Measurements from ENCODE around the gene DGKH.
"Not testable (repeated sequence)": the region's sequence is repeated elsewhere in the genome, so short reads cannot be mapped to it uniquely, and the experiment has no call there.

The DGKH gene

DNA sequence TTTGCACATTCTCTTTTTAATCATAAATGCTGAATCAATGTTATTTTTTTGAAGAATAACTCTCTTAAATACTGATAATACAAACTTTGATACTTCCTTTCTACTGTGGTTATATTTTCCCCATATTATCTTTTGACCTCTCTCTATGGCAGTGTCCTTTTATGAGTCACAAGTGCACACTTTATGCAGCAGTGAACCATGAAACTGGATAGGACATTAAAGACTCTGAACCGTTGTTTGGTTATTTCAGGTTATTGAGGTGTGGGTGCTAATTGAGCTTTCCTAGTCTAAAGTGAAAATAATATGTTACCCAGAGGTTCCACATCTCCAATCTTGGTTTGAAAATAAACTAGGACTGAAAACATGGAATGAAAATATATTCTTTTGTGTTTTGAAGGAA lies 71.4 kb downstream of the DGKH start:
- no peak for DNase-seq

DNA sequence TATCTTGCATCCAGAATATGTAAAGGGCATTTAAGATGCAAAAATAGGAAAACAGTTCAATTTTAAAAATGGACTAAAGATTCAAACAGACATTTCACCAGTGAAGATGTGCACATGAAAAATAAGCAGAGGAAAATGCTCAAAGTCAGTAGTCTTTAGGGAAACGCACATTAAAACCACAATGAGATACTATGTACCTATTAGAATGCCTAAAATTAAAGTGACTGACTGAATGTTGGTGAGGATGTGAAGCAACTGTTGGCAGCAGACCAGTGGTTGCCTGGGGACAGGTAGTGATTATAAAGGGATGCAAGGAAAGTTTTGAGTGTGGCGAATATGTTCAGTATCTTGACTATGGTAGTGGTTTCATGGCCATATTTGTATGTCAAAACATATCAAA lies 75.2 kb downstream of the DGKH start:
- no peak for DNase-seq

DNA sequence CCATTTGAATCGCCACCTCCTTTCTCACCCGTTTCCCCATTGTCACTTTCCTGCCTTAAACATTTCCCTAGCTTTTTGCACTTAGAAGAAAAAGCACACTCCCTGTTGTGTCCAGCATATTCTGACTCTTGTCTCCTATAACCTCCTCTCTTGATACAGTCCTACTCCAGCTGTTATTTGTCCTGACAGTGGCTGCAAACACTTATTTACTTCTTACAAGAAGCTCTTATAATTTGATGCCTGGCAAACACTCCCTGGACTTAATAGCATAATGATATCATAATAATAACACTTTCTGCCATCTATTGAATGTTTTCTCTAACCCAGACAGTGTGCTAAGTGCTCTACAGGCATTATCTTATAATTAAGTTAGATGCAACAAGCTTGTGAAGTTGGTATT lies 76.6 kb downstream of the DGKH start:
- no peak for DNase-seq

DNA sequence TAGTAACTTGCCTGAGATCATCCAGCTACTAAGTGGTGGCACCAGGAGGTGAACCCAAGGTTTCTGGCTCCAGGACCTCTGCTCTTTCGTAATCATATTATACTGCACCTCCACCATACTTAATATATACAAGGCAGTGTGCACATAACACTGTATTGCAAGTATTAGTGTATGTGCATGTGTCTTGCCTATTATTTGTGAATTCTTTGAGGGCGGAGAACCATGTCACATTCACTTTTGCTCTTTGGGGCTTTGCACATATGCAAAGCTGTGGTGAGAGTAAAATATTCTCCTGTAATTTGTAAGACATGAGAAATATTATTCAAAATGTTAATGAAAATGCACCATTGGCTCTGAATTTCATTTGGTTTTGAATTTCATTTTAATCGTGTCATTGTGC lies 78.6 kb downstream of the DGKH start:
- DNase-seq, result no peak

DNA sequence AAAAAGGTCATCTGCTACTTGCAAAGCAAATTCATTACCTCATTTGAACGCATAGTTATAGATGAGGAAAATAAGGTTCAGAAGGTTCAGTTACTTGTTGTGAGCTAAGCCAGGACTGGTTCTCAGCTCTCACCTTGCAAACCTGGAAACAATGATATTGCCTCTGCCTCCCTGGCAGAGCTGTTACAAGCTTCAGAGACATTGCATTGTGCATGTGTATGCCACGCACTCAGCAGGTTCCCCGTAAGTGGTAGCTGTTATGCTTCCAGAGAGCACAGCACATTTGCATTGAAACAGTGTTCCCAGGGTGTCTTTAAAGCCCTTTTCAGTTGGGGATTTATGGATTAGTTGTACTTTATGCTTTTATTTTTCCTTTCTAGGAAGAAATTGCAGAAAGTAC lies 80.6 kb downstream of the DGKH start:
- no peak for DNase-seq

DNA sequence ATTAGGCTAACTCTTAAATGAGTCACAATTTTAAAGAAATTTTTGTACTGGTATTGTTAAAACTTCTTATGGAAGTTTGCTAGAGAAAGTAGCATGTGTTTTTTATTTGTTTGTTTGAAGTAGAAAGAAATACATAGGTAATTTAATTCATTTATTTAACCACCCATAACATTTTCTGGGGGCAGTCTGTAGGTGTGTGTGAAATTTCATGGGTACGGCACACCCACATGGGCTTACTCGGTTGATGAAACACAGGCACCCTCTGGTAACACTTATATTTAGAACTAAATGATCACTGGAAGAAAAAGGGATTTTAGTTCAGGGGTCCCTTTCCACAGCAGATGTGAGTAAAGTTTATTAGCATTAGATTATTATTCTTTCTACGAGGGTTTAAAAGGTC lies 88.1 kb downstream of the DGKH start:
- DNase-seq, result no peak

DNA sequence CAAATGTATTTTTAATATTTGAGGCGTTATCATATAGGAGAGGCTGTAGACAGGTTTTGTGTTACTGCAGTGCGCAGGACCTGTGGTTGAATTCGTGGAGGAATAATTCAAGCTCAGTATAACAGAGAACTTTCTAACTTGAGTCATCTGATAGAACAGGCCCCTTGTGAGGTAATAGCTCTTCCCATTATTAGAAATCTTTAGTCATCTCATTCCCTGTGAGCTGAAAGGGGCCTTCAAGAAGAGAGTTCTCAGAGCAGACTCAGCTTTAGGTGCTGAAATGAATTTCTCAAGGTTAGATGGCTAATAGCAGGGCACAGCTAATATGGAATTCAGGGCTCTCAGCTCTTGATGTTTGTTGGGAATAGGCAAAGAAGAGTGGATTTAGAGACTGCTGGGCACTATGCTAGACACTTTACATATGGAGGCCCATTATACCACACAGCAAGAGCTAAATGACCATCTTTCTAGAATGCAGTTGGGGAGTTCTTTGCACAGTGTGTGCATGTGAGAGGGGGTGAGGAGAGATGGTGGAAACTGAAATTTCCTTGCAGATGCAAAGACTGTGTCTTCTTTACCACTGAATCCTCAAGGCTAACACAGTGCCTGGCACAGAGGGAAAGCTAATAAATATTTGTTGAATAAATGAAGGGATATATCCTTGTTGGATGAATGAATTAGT lies 89.5 kb downstream of the DGKH start:
- no peak for DNase-seq

DNA sequence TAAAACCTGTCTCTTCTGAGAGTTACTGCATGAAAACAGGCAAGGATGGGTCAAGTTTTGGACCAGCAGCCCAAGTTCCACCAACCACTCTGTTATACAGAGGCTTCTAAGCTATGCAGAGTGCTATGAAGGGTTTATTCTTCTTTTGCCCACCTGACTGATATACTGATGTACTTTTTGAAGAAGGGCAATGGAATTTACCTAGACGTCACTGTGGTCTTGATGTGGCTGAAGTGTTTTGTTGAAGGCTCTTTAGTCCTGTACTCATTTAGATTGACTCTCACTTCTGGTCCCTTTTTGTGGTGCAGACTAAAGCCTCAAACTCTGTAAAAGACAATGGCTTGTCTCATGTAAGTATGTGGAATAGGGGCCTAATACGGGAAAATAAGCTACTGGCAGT lies 92.0 kb downstream of the DGKH start:
- DNase-seq, result no peak

DNA sequence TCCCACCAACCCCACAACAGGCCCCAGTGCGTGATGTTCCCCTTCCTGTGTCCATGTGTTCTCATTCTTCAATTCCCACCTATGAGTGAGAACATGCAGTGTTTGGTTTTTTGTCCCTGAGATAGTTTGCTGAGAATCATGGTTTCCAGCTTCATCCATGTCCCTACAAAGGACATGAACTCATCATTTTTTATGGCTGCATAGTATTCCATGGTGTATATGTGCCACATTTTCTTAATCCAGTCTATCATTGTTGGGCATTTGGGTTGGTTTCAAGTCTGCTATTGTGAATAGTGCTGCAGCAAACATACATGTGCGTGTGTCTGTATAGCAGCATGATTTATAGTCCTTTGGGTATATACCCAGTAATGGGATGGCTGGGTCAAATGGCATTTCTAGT lies 92.6 kb downstream of the DGKH start:
- DNase-seq, result not testable (repeated sequence)

DNA sequence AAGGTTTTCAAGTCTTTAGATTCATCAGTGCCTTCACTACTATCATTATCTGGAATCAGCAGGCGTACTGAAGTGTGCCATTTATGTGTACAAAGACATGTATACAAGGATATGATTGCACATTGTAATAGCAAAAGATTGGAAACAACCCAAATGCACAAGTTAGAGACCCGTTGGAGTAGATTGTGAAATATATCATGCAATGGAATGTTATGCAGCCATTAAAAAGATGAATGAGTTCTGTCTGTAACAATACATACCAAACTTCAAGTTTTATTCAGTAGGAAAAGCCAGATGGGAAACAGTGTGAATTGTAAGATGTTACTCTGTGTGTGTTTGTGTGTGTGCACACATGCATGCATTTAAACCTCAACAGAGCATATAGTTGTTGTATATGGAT lies 97.9 kb downstream of the DGKH start:
- DNase-seq, result no peak

DNA sequence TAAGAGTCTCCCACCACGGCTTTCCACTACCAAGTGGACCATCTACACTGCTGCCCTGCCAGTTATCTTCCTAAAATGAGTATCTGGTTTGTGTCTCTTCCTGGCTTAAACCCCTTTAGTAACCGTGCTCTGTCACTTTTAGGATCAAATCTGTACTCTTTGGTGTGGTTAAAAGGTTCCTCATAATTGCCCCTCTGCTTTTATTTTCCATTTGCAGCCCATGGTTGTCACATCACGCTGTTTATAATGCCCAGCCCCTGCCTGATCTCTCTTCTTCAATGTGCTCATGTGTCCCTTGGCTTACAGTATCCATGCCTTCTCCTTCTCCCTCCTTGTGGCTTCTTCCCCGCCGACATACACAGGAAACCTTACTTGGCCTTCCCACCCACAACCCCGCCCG lies 100.1 kb downstream of the DGKH start:
- no peak for DNase-seq

DNA sequence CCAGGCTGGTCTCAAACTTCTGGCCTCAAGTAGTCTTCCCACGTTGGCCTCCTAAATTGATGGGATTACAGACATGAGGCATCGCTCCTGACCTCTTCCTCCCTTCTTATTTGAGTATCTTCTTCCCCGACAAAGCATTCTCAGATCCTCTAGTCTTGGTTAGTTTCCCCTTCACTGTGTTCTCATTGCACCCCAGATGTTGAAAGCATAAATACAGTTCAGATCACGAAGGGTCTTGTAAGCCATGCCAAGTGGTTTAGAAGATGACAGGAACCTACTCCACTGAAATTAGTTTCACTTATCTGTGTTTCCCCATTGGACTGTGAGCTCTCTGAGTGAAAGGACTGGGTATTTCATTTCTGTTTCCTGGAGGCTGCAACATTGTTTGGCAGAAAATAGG lies 100.7 kb downstream of the DGKH start:
- no peak for DNase-seq

DNA sequence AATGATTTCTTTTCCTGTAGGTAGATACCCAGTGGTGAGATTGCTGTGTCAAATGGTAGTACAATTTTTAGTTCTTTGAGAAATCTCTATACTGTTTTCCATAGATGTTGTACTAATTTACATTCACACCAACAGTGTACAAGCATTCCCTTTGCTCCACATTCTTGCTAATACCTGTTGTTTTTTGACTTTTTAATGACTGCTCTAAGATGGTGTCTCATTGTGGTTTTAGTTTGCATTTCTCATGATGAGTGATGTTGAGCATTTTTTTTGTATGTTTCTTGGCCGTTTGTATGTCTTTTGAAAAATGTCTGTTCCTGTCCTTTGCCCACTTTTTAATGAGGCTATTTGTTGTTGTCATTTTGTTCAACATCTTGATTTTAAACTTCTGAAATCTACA lies 103.3 kb downstream of the DGKH start:
- no peak for DNase-seq

DNA sequence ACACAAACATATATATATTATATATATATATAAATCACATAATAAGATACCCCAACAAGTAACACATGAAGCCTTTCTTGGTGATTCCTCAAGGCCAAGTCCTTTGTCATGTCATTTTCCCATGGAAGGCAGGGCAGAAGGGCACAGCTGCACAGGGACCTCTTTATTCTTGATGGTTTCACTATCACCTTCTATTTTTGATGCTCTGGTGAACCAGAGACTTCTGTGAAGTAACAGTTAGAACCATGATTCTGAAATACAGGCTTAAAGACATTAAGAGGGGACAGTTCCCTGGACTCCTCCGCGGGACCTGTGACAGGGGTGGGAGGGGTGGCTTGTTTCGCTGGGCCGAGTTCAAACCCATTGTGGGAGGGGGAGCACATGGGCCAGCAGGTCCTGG lies 104.0 kb downstream of the DGKH start:
- no peak for DNase-seq

DNA sequence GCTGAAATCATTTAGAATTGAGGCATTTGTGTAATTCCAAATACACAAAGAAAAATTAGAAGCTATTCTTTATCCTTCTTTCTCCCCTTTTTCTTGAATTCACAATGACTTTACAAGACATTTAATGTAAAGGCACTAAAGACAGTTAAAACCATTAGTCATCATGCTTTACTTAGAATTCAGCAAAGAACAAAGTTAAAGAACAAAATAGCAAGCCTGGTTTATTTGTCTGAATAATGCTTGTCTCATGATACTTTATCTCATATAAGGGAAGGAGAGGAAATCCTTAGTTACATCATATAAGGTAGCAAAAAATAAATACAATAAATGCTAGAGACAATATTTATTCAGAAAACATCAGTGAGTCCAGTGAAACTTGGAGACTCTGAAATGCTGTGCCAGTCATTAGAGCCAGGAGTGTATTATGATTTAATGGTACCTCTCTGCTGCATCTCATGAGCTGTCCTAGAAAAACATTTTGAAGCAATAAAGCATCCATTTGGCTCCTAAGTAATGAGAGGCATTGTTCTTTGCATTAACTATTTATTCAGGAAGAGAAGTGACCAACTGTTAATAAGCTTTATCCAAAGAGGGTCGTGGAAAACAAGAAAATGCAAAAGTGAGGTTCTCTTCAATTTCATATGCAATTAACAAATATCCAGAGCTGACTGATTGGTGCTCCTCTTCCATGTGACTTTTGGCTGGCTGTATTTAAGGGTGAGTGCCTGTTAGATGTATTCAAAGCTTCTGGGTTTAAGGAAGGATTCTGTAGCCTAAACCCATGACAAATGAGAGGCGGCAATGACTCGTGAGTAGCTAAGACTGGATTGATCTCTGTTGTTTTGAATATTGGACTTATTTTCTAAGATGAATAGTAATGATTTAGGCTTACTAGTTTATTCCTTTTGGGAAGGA lies 105.0 kb downstream of the DGKH start:
- DNase-seq, result no peak

DNA sequence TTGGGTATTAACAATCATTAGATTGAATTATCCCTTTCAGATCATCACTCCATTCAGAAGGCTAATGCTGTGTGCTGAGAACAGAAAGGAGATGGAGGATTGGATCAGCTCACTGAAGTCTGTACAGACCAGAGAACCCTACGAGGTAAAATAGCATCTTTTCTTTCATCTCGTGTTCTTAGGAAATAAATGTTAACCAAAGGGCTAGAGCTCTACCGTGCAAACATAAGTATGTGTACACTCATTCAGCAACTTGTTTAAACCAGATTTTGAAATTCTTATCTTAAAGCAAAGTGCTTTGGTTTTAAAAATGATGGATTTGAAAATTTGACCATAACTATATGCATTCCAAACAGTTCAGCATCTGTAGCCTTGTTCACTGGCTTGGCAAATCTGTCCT lies 106.8 kb downstream of the DGKH start:
- DNase-seq, result no peak

DNA sequence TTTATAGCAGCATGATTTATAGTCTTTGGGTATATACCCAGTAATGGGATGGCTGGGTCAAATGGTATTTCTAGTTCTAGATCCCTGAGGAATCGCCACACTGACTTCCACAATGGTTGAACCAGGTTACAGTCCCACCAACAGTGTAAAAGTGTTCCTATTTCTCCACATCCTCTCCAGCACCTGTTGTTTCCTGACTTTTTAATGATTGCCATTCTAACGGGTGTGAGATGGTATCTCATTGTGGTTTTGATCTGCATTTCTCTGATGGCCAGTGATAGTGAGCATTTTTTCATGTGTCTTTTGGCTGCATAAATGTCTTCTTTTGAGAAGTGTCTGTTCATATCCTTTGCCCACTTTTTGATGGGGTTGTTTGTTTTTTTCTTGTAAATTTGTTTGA lies 114.9 kb downstream of the DGKH start:
- DNase-seq, result not testable (repeated sequence)

DNA sequence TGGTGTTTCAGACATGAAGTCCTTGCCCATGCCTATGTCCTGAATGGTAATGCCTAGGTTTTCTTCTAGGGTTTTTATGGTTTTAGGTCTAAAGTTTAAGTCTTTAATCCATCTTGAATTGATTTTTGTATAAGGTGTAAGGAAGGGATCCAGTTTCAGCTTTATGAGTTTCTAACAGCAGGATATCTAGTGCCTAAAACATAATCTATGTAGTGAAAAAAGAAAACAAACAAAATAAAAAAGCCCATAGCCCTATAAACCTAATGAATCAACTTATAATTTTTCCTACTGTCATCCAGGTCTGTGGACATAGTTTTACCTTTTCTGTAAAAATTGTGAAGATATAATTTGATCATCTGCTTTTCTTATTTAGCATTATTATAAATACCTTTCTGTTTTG lies 115.5 kb downstream of the DGKH start:
- not testable (repeated sequence) for DNase-seq

DNA sequence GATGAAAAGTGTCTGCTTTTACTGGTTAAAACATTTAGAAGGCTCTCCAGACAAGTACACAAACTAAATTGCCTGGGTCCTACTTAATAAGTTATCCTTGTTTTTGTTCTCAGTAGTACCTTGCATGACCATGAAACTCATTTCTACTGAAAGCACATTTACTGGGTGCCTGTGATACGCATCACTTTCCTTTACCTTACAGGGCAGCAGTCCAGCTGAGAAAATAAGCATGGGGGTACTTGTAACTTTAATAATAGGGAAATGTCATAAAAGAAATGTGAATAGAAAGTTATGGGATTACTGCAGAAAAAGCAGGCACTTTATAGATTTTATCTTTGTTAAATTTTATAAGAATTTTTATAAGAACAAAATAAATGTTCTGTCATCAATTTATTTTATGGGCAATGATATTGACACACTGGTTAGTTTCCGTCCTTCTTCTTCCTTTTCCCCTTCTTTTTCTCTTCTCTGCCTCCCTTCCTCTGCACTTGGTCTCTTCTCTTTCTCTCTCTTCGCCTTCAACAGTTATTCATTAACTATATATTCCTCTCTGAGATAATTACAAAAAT lies 116.2 kb downstream of the DGKH start:
- no peak for DNase-seq

DNA sequence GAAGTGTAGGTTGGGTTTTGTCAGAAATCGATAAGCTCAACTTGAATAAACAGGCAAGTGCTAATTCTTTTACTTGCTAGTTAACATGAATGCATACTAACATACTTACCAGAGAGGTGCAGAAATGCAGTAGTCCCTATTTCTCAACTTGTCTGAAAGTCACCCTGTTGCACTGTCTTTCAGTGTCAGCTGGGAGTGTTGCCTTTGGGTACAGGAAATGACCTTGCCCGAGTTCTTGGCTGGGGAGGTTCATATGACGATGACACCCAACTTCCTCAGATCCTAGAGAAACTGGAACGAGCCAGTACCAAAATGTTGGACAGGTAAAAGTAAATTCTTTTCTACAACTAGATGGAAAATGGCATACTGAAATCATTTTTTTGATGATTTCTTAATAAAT lies 120.0 kb downstream of the DGKH start:
- DNase-seq, result no peak

DNA sequence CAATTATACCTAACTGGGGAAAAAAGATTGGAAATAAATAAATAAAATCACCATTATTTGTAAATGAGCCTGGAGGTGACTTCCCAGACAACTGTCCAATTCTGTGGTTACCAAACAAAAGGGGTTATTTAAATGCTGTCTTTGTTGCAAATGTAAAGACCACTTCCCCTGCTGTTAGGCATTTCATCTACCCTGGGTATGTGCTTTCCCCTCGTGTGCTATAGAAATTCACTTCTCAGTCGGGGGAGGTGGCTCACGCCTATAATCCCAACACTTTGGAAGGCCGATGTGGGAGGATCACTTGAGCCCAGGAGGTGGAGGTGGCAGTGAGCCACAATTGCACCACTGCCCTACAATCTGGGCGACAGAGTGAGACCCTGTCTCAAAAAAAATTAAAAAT lies 121.6 kb downstream of the DGKH start:
- no peak for DNase-seq

DNA sequence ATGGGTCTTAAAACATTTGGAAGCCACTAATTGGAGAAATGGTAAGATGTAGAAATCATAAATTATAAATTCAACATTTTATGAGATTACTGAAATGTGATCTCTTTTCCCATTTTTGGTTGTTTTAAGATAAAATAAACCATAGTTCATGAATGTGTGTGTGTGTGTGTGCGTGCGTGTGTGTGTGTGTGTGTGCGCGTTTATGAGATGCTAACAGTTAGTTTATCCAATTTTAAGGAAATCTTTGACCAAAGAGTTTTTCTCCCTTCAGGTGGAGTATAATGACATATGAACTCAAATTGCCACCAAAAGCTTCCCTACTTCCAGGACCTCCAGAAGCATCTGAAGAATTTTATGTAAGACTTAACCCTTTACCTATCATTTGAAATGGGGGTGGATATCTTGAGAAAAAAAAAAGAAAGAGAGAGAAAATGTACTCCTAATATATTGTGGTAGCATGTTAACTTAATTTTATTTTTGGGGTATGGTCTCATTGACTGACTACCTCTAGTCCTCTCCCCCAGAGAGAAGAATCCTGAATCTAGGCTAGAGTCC lies 125.4 kb downstream of the DGKH start:
- DNase-seq, result no peak

DNA sequence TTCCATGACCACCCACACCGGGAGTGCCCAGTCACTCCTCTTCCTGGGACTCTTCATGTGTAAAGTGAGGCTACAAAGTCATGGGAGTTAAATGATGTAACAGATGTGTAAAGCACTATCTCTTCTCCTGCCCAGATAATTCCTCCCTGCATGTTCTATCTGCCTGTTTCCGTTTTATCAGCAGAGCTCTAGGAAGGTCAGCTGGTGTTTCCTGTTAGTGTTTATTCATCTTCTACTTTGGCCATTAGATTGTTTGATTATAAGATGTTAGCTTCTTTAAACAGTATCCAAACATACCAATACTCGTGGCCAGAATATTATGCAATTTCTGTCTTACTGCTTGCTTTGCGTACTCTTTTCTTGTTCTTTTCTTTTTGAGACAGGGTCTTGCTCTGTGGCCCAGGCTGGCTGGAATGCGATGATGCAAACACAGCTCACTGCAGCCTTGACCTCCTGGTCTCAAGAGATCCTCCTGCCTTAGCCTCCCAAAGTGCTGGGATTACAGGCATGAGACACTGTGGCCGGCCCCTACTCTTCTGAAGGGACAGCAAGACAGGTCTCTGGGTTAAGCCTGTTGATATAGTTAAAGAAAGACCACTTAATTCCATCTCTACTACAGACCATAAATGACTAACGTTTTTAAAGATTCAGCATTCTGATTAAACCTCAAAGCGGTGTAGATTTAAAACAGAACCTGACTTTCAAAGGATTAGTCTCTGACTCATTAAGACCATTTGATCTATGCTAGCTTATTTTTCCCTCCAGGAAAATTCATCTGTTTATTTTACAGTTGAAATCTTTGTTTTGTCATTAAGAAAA lies 126.1 kb downstream of the DGKH start:
- no peak for DNase-seq

All from NCI-H2029 treated with DMSO at 0.1 percent for 48 hours (cell line).